ENCODE data around the gene KLHL11. TPM values are rescaled to one million over a fixed set of nuclear protein-coding genes. Genes with fewer than 3 reads are reported as not detected.
A peak's percentile ranks its signal among the peaks of the same experiment; 100 is the strongest.

Gene KLHL11
- total RNA-seq, 1 experiment from 2014 or later = 16.8 TPM

GRCh38 chr17:41870097-41870496 is 4.9 kb upstream of the KLHL11 start:
- Histone ChIP-seq H3K9ac (ENCODE audit: extremely low read depth, insufficient read length, low read length) (no peak overlapping the region), H2AFZ (ENCODE audit: low read length) (no peak overlapping the region), H3K27ac (ENCODE audit: insufficient read length, low read depth, low read length) (no peak overlapping the region), H3K4ac (ENCODE audit: low read depth, low read length) (no peak overlapping the region), H2AK5ac (ENCODE audit: insufficient read length, low read length) (no peak overlapping the region), H4K5ac (ENCODE audit: insufficient read length, low read depth, low read length) (no peak overlapping the region), H3K14ac (ENCODE audit: insufficient read depth, low read length) (no peak overlapping the region), H2BK120ac (ENCODE audit: low read depth, low read length, poor library complexity, severe bottlenecking) (no peak overlapping the region), H4K91ac (ENCODE audit: insufficient read length, low read depth, low read length) (no peak overlapping the region), H3K79me2 (ENCODE audit: insufficient read depth, low read length) (no peaks in the 10 kb centered on the region), H2BK20ac (ENCODE audit: low read depth, low read length, poor library complexity, severe bottlenecking) (no peak overlapping the region), H2BK5ac (ENCODE audit: insufficient read length, low read length) (no peak overlapping the region), H2BK15ac (ENCODE audit: low read depth, low read length) (no peak overlapping the region), H3K23me2 (ENCODE audit: insufficient read length, low read depth, low read length, poor library complexity, severe bottlenecking) (peaks cover 3% of the 10 kb centered on the region), H3K79me1 (ENCODE audit: insufficient read depth, low read depth, low read length, poor library complexity, severe bottlenecking) (no peaks in the 10 kb centered on the region), H3K56ac (ENCODE audit: insufficient read length, low read depth, low read length) (no peak overlapping the region), H3K27me3 (ENCODE audit: insufficient read depth, low read length) (no peaks in the 10 kb centered on the region), H3K23ac (ENCODE audit: insufficient read length, low read depth, low read length) (no peak overlapping the region), H3K4me1 (ENCODE audit: insufficient read depth, low read length) (no peaks in the 10 kb centered on the region), H3T11ph (ENCODE audit: low read length) (no peak overlapping the region), H2BK12ac (ENCODE audit: insufficient read length, low read depth, low read length) (no peak overlapping the region), H3K4me2 (ENCODE audit: insufficient read depth, insufficient read length, low read length) (no peak overlapping the region), H4K8ac (replicated peaks; ENCODE audit: insufficient read length, low read depth, low read length) (no peak overlapping the region), H4K20me1 (ENCODE audit: control insufficient read depth, insufficient read depth, insufficient read length) (no peaks in the 10 kb centered on the region), H3K18ac (ENCODE audit: insufficient read length, low read depth, low read length) (no peak overlapping the region), H3K9me3 (ENCODE audit: control insufficient read depth, low read depth, low read length) (no peaks in the 10 kb centered on the region)
- Mint-ChIP-seq H3K4me3 (no peak overlapping the region), H3K9me3 (no peaks in the 10 kb centered on the region), H3K36me3 (ENCODE audit: insufficient read depth in 1 of 3, low read depth in 3 of 3) (peaks cover 63 to 88% (median 81%) of the 10 kb centered on the region in 3 experiments), H3K4me1 (peaks cover 0 to 3% of the 10 kb centered on the region in 2 experiments; a peak in 2 of 4 replicates), H3K27ac (0 out of 7 replicates have a peak overlapping the region, but pooled peaks of 1 of the 3 experiments have one; percentile 75), H3K27me3 (ENCODE audit: low read depth) (no peaks in the 10 kb centered on the region)
- TF ChIP-seq CTCF (conservative IDR thresholded peaks at IDR 0.05) = no peak
- DNase-seq = no peak
- no CpG with 5 or more reads among the region's 2 CpGs for WGBS (ENCODE audit: extremely low coverage, insufficient read length, low lambda C conversion rate)
